ENCODE measurements around the gene RNF40.

RNF40 gene

DNA sequence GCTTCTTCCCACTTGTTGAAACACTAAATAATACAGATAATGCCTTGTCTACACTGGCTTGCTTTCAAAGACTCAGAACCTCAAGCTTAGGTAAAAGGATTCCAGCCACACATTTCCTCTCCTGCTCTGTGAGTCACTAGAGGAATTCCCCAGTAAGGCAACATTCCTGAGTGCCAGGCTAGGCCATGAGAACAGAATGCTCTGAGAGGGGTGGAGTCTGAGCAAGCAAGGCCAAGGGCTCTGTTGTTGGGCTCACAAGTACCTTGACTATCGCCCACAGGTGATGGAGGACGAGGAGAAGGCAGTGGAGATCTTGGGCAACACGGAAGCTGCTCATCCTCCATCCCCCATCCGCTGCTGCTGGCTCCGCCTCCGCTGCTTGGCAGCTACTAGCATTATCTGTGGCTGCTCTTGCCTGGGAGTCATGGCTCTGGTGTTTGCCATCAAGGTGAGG, 20.6 kb upstream of the RNF40 start:
- DNase-seq = no peak

DNA sequence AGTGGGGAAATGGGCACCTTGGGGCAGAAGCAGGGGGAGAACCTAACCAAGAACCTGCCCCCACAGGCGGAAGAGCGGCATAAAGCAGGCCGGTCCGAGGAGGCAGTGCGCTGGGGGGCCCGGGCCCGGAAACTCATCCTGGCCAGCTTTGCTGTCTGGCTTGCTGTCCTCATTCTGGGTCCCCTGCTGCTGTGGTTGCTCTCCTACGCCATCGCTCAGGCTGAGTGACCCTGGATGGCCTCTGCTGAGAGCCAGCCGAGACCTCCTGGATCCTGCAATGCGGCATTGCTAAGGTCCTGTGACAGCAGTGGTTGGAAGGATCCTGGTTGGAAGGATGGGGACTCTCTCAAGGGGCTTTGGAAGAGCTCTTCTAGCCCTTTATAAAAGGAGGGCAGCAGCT, 18.4 kb upstream of the RNF40 start:
- DNase-seq = no peak

DNA sequence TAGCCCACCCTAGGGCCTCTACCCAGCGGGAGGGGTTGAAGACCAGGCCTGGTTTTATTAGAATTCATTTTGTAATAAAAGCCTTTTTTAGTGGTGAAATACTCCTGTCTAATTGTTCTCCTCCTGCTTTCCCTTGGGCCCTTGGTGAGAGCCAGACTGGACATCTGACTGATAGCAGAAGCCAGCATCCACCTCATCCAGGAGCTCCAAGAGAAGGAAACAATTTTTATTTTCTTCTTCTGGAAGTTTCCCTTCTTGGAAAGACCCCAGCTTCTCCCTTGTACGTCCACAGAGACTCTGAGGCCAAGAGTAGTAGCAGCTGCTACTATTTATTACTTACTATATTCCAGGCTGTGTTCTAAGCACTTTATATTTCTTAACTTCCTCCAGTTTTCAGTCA, 17.9 kb upstream of the RNF40 start:
- no peak for DNase-seq

DNA sequence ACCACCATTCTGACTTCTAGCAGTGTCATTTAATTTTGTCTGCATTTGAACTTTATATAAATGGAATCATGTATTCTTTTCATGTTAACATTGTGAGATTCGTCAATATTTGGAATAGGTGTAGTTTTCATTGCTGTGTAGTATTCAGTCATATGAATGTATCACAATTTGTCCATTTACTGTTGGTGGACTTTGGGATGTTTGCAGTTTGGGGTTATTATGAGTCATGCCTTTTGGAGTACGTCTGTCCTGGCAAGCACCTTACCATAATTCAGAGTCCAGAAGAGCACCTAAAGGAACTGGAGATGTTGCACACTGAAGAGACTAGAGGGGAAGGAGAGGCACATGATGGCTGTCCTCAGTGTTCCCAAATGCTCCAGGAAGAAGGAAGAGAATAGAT, 17.0 kb upstream of the RNF40 start:
- no peak for DNase-seq

DNA sequence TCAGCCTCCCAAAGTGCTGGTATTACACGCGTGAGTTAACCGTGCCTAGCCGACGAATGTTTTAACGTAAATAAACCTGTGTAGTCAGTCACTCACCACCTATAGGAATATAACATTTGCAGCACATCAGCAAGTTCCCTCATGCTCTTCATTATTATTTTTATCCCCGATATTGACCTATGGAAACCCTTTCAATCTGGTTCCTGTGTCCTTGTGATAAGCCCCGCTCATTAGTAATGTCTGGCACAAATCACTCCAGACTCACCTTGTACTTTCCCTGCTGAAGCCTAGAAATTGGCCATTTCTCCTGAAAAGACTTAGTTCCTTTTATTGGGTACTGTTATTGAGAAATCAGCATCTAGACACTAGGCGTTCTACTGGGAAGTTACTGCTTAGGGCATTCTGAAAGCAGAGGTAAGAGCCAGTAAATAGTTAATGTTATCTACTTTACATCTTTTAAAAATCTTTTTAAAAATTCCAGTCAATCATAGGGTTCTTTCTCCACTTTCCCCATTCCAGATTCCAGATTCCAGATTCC, 15.4 kb upstream of the RNF40 start:
- no peak for DNase-seq

DNA sequence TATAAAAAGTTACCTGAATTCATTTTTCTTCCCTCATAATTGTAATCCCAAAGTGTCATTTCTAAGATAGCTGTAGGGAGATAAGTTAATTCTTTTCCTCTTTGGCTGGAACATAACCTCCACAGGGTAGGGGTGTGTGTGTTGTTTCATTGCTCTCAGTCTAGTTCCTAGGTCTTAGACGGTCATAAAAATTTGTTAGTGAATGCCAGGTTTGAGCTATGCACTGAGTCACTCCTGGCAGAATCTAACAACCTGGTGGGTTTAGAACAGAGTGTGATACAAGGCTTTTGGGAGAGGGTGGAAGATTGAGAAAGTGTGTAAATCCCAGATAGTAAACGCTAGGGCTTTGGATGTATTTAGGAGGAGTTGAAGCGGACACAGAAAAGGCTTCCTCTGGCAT, 14.8 kb upstream of the RNF40 start:
- DNase-seq = no peak

DNA sequence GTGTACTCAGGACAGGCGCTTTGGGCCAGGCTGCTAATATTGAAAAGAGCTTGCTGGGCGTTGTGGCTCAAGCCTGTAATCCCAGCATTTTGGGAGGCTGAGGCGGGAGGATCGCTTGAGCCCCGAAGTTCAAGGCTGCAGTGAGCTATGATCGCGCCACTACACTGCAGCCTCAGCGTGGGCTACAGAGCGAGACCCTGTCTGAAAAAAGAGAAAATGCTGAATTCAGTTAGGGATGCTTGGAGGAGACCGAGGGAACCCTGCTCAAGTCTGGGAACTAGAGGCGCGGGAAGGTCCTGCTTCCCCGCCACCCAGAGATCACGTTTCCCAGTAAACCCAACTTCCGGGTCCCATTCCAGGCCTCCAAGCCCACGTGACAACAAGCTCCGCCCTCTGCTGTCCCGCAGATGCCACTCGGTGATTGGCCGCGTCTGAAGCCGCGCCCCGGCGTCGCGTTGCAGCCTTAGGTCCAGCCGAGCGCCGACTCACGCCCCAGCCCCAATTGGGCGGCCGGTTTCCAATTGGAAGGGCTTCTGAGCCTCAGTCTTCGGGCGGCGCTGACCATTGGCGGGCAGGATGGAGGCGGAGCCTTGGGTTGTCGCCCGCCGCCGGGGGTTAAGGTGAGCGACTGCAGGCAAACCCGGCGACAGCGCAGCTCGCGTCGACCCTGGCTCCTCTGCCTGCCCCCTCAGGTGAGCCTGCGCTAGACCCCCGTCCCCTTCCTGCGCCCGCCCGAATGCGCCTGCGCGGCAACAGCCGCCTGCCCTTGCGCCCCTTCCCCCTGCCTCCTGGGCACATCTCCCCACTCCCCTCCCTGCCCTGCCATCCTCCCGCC, 14.1 kb upstream of the RNF40 start, which contains the start of gene PHKG2:
PHKG2 (plus strand) TSS at position 627 of the 835 bp plus-strand sequence. CDS start 396 bp downstream, outside the sequence.
- DNase-seq = peak; percentile 89

DNA sequence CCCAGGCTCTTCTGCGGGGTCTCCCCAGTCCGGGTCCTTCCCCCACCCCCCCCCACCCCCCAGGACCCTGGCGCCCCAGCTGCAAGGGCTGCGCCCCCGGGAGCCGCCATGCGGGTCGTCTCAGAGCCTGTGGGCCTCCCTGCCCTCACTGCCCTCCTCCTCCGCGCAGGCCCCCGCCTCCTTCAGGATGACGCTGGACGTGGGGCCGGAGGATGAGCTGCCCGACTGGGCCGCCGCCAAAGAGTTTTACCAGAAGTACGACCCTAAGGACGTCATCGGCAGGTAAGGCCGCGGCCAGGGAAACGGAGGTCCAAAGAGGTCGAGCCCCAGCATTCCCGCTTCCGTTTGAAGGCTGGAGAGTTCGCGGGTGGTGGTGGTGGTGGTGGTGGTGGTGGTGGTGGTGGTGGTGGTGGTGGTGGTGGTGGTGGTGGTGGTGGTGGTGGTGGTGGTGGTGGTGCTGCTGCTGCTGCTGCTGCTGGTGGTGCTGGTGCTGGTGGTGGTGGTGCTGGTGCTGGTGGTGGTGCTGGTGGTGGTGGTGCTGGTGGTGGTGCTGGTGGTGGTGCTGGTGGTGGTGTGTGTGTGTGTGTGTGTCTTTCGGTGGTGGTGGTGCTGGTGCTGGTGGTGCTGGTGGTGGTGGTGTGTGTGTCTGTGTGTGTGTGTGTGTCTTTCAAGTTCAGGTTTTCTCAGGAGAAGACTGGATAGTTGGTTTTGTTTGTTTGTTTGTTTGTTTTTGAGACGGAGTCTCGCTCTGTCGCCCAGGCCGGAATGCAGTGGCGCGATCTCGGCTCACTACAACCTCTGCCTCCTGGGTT, 13.3 kb upstream of the RNF40 start:
- DNase-seq = no peak

DNA sequence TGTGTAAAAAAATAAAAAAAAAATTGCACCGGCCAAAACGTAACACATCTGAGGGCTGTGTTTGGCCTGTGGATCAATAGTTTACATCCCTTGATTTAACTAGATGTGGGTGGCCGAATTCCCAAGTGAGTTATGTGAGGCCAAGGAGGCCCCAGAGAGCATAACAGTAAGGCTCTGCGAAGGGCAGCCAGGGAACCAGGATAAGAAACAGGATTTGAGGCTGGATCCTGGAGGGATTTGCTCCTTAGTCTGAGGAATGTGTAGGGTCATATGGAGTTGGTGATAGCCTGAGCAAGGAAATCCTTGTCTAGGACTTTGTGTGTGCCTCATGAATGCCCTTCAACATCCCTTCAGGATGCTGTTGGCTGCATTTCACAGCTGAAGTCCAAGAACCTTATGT, 11.9 kb upstream of the RNF40 start:
- DNase-seq = no peak

DNA sequence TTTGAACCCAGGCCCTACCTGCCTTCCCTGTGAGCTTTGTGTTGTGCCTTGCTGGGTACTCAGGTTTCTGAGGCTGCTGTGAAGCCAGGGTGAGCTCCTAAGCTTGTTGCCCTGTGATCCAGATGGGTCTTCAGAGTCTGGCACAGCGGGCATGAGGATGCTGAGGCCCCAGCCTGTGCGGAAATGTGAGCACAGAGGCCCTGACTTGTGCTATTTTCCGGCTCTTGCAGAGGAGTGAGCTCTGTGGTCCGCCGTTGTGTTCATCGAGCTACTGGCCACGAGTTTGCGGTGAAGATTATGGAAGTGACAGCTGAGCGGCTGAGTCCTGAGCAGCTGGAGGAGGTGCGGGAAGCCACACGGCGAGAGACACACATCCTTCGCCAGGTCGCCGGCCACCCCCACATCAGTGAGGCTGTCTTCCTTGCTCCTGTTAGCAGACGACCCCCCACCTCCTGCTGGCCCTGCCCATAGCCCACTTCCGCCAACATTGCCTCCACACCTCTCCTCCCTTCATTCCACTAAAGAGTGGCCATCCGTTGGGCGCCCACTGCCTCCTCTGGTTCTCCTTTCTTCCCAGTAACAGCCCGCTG, 11.2 kb upstream of the RNF40 start:
- no peak for DNase-seq

DNA sequence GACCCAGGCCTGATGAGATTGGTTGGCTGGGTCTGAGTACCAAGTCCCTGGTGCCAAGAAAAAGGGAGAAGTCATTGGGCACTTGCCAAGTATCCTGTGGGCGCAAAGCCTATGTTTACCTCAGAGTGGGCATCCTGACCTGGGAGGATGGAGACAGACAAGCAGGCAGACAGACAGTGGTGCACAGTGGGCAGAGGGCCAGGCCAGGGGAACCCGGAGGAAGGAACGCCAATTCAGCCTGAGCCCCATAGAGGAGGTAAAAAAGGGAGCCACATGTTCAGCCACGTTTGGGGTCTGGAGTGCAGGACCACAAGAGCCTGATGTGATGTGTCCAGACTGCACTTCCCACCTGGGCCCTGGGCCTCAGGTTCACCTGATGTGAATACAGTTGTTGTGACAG, 8.5 kb upstream of the RNF40 start:
- DNase-seq = no peak

DNA sequence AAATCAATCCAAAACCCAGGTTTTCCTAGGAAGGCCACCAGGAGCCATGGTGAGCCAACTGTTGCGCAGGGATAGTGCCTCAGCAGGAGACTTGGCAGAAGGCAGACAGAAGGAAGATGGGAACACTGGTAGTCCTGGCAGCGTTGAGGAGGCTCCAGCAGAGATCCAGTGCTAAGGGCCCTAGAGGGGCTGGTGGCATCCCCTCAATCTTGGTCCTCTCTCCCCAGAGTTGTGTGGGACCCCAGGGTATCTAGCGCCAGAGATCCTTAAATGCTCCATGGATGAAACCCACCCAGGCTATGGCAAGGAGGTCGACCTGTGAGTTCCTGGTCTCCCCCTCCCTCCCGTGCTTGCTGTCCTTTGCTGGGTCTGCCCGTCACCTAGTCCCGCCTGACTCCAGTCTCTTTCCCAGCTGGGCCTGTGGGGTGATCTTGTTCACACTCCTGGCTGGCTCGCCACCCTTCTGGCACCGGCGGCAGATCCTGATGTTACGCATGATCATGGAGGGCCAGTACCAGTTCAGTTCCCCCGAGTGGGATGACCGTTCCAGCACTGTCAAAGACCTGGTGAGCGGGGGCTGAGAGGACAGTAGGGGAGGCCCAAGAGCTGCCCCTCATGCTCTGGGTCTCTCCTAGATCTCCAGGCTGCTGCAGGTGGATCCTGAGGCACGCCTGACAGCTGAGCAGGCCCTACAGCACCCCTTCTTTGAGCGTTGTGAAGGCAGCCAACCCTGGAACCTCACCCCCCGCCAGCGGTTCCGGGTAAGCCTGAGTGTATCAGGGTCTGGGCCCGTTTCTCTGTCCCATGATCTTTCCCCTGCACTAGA, 6.0 kb upstream of the RNF40 start:
- no peak for DNase-seq

DNA sequence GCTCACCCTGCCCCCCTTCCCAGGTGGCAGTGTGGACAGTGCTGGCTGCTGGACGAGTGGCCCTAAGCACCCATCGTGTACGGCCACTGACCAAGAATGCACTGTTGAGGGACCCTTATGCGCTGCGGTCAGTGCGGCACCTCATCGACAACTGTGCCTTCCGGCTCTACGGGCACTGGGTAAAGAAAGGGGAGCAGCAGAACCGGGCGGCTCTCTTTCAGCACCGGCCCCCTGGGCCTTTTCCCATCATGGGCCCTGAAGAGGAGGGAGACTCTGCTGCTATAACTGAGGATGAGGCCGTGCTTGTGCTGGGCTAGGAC, 5.4 kb upstream of the RNF40 start:
- DNase-seq = no peak

DNA sequence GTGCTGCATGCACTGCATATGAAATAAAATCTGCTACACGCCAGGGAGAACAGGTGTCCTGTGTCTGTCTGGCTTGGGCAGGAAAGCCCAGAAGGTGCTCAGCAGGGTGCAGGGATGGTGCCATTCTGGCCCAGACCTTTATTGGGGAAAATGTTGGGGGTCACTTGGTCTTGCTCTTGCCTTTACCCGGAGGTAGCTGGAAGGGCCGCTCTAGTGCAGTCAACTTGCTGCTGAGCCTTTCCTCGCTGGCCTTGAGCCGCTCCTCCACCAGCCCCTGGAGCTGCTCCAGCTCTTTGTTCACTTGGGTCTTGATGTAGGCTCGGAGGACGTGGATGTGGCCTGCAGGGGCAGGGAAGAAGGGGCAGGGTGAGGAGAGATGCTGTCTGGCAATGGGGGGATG, 4.8 kb upstream of the RNF40 start:
- DNase-seq = no peak

DNA sequence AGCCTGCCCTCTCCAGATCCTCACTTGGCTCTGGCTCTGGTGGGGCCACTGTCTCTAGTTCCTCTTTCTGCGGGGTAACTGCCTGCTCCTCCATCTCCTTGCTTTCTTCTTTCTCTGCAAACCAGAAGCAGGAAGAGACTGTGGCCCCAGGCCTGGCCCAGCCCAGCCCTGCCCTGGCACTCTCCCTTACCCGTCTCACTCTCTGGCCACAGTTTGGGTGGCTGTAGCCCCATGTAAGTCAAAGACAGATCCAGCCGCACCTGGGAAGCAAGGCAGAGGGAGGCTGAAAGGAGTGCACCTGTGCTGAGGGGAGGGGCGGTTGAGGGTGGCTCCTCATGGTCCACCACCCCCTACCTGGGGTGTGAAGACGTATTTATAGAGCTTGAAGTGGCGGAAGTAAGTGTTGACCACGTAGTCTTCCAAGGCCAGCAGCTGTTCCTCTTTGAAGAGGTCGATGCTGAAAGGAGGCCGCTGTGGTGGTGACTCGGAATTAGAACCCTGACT, 3.1 kb upstream of the RNF40 start:
- DNase-seq = no peak

DNA sequence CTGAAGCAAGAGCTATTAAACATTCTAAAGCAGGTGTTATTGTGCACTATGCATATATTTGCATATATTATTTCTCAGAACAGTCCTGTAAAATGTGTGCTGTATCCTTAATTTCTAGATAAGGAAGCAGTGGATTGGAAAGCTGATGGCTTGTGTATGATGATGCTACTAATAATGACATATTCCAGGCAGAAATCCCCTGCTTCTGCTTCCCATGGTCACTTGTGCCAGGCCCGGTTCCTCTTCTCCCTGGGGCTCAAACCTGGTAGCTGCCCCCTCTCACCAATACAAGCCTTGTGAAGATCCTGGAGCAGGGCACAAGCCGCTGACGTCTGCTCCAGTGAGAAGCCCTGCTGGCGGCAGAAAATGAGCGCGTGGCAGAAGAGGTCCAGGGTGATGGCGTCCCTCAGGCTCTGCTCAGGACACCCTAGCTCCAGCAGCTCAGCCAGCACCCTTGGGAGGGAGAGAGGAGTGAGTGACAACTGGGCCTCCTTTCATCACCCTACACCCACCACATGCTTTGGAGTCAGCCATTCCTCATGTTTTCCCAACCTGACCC, 2.0 kb upstream of the RNF40 start:
- no peak for DNase-seq

DNA sequence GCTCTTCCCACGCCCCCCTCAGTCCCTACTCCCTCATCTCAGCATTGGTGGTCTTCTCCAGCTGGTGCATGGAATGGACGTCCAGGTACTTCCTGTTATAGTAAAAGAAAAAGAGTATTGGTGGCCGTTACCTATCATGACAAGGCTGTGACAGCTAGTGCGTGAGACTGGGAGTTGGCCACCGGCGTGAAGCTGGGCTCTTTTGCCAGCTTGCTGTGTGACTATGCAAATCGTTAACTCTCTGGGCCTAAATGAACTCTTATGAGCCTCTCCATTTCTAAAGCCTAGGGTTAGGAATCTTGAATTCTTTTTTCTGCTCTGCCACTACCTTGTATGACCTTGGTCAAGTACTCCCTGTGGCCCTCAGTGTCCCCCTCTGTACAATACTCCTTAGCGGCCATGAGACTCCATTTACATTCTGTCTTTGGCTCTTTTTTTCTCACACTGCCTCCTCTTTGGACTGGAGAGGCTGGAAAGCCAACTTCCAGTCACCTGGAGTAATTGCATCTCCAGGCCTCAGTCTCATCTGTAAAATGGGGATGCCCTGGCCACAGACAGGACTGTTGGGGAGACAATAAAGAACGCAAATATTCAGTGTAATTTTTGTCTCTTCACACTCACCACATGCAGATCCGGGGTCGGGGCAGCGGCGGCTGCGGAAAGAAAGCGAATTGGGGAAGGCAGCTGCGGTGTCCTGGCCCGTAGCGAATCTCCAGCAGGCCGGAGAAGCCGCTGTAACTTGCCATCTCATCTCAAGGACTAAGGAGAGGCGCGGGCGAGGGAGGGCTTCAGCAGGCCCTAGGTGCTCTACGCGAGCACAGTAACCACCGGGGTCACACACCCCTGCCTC, 1.3 kb upstream of the RNF40 start:
- DNase-seq = no peak

DNA sequence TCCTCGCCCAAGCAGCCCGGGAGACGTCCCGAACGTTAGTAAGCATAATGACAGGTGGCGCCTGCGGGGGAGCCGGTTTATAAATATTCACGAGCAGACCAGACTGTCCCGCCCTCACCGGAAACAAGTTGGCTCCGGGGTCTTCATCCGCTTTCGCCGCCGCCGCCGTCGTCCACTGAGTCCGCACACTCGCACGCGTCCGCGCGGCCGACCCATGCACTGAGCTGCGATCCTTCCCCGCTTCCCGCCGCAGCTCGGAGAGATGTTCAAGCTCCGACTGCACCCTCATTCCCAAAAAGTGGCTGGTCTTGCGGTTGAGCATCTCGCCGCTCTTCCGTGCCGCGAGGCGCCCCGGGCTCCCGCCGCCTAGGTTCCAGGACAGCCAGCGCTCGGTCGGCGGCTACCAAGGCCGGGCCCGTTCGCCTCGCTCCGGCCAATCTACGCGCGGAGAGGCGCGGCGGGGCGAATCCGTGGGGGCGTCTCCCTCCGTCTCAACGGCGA, 645 bp upstream of the RNF40 start:
- DNase-seq = no peak

DNA sequence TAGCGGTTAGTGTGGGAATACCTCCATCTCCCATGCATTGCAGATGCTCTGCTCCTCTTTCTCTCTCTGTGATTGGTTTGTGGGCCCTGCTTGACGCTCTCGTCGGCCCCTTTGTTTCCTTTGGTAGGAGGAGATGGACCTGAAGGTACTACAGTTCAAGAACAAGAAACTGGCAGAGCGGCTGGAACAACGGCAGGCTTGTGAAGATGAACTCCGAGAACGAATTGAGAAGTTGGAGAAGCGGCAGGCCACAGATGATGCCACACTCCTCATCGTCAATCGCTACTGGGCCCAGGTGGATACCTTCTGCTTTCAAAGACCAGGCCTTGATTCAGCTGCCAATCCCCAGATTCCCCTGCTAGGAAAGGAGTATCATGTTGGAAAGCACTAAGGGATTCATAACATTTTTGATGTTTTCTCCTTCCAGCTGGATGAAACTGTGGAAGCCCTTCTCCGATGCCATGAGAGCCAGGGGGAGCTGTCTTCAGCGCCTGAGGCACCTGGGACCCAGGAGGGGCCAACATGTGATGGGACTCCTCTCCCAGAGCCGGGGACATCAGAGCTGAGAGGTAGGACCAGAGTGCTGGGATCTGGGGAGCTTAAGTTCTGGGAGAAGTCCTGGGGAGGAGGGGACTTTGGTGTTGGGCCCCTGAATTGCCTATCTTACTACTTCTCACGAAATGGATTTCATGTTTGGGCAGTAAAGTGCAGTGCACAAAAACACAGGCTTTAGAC, 1.0 kb downstream of the RNF40 start:
- DNase-seq = no peak

DNA sequence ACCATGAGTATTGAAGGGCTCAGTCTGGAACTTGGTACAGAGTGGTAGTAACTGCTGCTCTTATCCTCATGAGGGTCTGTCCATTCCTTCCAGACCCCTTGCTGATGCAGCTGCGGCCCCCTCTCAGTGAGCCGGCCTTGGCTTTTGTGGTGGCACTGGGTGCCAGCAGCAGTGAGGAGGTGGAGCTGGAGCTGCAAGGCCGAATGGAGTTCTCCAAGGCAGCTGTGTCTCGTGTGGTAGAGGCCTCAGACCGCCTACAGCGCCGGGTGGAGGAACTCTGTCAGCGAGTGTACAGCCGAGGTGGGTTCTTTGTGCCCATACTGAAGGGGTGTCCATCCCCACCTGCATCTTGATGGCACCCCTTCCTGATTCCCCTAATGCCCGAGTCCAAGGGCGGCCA, 2.0 kb downstream of the RNF40 start:
- no peak for DNase-seq
